ENCODE measurements around the gene RPL29. TPM values are rescaled to one million over a fixed set of nuclear protein-coding genes. Genes with fewer than 3 reads are reported as not detected.
"Not testable (repeated sequence)": the region's sequence is repeated elsewhere in the genome, so short reads cannot be mapped to it uniquely, and the experiment has no call there.

Gene RPL29
- total RNA-seq, 1 donor from 2014 or later, result 2,366 TPM

GRCh38 chr3:52001443-52001974 is 5.8 kb upstream of the RPL29 start:
- Histone ChIP-seq H3K27me3 (ENCODE audit: control insufficient read depth, insufficient read depth, low read length) (no peaks in the 10 kb centered on the region), H3K4me3 (ENCODE audit: low read depth, low read length) (no peak overlapping the region), H3K36me3 (ENCODE audit: control insufficient read depth, insufficient read depth, low read length) (no peaks in the 10 kb centered on the region)
- peak; percentile 99 for TF ChIP-seq CTCF (IDR thresholded peaks at IDR 0.05; ENCODE audit: insufficient read depth, low read length, poor library complexity, severe bottlenecking)
- no peak for DNase-seq (ENCODE audit: low read depth)

GRCh38 chr3:51999846-52000245 is 4.2 kb upstream of the RPL29 start:
- H3K4me3 ChIP-seq (ENCODE audit: low read depth, low read length), result no peak overlapping the region
- H3K27me3 ChIP-seq (ENCODE audit: control insufficient read depth, insufficient read depth, low read length), result no peaks in the 10 kb centered on the region
- H3K36me3 ChIP-seq (ENCODE audit: control insufficient read depth, insufficient read depth, low read length), result no peaks in the 10 kb centered on the region
- DNase-seq (ENCODE audit: low read depth), result no peak
- TF ChIP-seq CTCF (IDR thresholded peaks at IDR 0.05; ENCODE audit: insufficient read depth, low read length, poor library complexity, severe bottlenecking), result no peak

GRCh38 chr3:51998774-51999173 is 3.1 kb upstream of the RPL29 start:
- no peak for DNase-seq (ENCODE audit: low read depth)
- Histone ChIP-seq H3K27me3 (ENCODE audit: control insufficient read depth, insufficient read depth, low read length) (no peaks in the 10 kb centered on the region), H3K4me3 (ENCODE audit: low read depth, low read length) (no peak overlapping the region), H3K36me3 (ENCODE audit: control insufficient read depth, insufficient read depth, low read length) (peaks cover 2% of the 10 kb centered on the region)
- no peak for TF ChIP-seq CTCF (IDR thresholded peaks at IDR 0.05; ENCODE audit: insufficient read depth, low read length, poor library complexity, severe bottlenecking)

GRCh38 chr3:51997935-51998596 is 2.4 kb upstream of the RPL29 start:
- Histone ChIP-seq H3K36me3 (ENCODE audit: control insufficient read depth, insufficient read depth, low read length) (peaks cover 2% of the 10 kb centered on the region), H3K27me3 (ENCODE audit: control insufficient read depth, insufficient read depth, low read length) (no peaks in the 10 kb centered on the region), H3K4me3 (ENCODE audit: low read depth, low read length) (no peak overlapping the region)
- DNase-seq (ENCODE audit: low read depth), result no peak
- no peak for TF ChIP-seq CTCF (IDR thresholded peaks at IDR 0.05; ENCODE audit: insufficient read depth, low read length, poor library complexity, severe bottlenecking)

- DNase-seq (ENCODE audit: low read depth), result no peak
- no peak overlapping the region for H3K4me3 ChIP-seq (ENCODE audit: low read depth, low read length)
- peaks cover 2% of the 10 kb centered on the region for H3K36me3 ChIP-seq (ENCODE audit: control insufficient read depth, insufficient read depth, low read length)
- TF ChIP-seq CTCF (IDR thresholded peaks at IDR 0.05; ENCODE audit: insufficient read depth, low read length, poor library complexity, severe bottlenecking), result no peak
- no peaks in the 10 kb centered on the region for H3K27me3 ChIP-seq (ENCODE audit: control insufficient read depth, insufficient read depth, low read length)
Measured at GRCh38 chr3:51997172-51997571, 1.5 kb upstream of the RPL29 start.

GRCh38 chr3:51994530-51994929 is 1.2 kb downstream of the RPL29 start:
- TF ChIP-seq CTCF (IDR thresholded peaks at IDR 0.05; ENCODE audit: insufficient read depth, low read length, poor library complexity, severe bottlenecking), result no peak
- Histone ChIP-seq H3K27me3 (ENCODE audit: control insufficient read depth, insufficient read depth, low read length) (no peaks in the 10 kb centered on the region), H3K4me3 (ENCODE audit: low read depth, low read length) (peak overlapping the region; percentile 97), H3K36me3 (ENCODE audit: control insufficient read depth, insufficient read depth, low read length) (peaks cover 4% of the 10 kb centered on the region)
- no peak for DNase-seq (ENCODE audit: low read depth)

GRCh38 chr3:51993657-51994056 is 2.0 kb downstream of the RPL29 start:
- not testable (repeated sequence) for H3K27me3 ChIP-seq (ENCODE audit: control insufficient read depth, insufficient read depth, low read length); H3K4me3 ChIP-seq (ENCODE audit: low read depth, low read length); DNase-seq (ENCODE audit: low read depth); H3K36me3 ChIP-seq (ENCODE audit: control insufficient read depth, insufficient read depth, low read length)
